Measurements from ENCODE around the gene PRR35. TPM values are rescaled to one million over a fixed set of nuclear protein-coding genes. Genes with fewer than 3 reads are reported as not detected.

The PRR35 gene
- total and polyA plus RNA-seq, 3 donors from 2014 or later: 1.7 to 7.2 (median 5.0) TPM

- Histone ChIP-seq H3K9me3 (no peaks in the 10 kb centered on the region), H3K27ac (no peak overlapping the region), H3K27me3 (no peaks in the 10 kb centered on the region), H3K4me1 (peaks cover 33% of the 10 kb centered on the region), H3K4me3 (no peak overlapping the region), H3K36me3 (ENCODE audit: low read depth, missing control alignments) (no peaks in the 10 kb centered on the region)
- no peak for TF ChIP-seq CTCF (IDR thresholded peaks at IDR 0.05)
- no peak for TF ChIP-seq POLR2A (IDR thresholded peaks at IDR 0.05)
- intact Hi-C loops (cut with DNase I; ENCODE audit: low total_unique reads): no loop called here
- WGBS, 2 donors: 83 to 91% methylated on average over 14 to 15 of the region's 15 CpGs
- DNase-seq: no peak
These were observed 31.8 kb downstream of the PRR35 start for GRCh38 chr16:591892-592517.

GRCh38 chr16:592518-593306 lies 32.5 kb downstream of the PRR35 start:
- Histone ChIP-seq H3K4me3 (no peak overlapping the region), H3K27ac (no peak overlapping the region), H3K27me3 (no peaks in the 10 kb centered on the region), H3K36me3 (ENCODE audit: low read depth, missing control alignments) (no peaks in the 10 kb centered on the region), H3K9me3 (no peaks in the 10 kb centered on the region), H3K4me1 (peaks cover 32% of the 10 kb centered on the region)
- TF ChIP-seq CTCF (IDR thresholded peaks at IDR 0.05) (no peak), POLR2A (IDR thresholded peaks at IDR 0.05) (no peak)
- intact Hi-C loops (cut with DNase I; ENCODE audit: low total_unique reads): no loop called here
- WGBS, 2 donors: 65 to 72% methylated on average over 24 of the region's 24 CpGs
- peak; percentile 69 for DNase-seq

GRCh38 chr16:593406-593805 lies 33.2 kb downstream of the PRR35 start:
- WGBS, 2 donors: 90 to 96% methylated on average over 9 of the region's 9 CpGs
- intact Hi-C loops (cut with DNase I; ENCODE audit: low total_unique reads): no loop called here
- H3K36me3 ChIP-seq (ENCODE audit: low read depth, missing control alignments): no peaks in the 10 kb centered on the region
- no peak overlapping the region for H3K27ac ChIP-seq
- H3K4me1 ChIP-seq: peaks cover 25% of the 10 kb centered on the region
- no peaks in the 10 kb centered on the region for H3K9me3 ChIP-seq
- no peak overlapping the region for H3K4me3 ChIP-seq
- no peak for DNase-seq
- TF ChIP-seq CTCF (IDR thresholded peaks at IDR 0.05) (no peak), POLR2A (IDR thresholded peaks at IDR 0.05) (no peak)
- no peaks in the 10 kb centered on the region for H3K27me3 ChIP-seq

GRCh38 chr16:593807-594206 lies 33.6 kb downstream of the PRR35 start:
- H3K27me3 ChIP-seq: no peaks in the 10 kb centered on the region
- intact Hi-C loops (cut with DNase I; ENCODE audit: low total_unique reads): no loop called here
- H3K9me3 ChIP-seq: no peaks in the 10 kb centered on the region
- no peak for DNase-seq
- H3K4me3 ChIP-seq: no peak overlapping the region
- no peak overlapping the region for H3K27ac ChIP-seq
- no peaks in the 10 kb centered on the region for H3K36me3 ChIP-seq (ENCODE audit: low read depth, missing control alignments)
- WGBS, 2 donors: 91 to 92% methylated on average over 14 to 16 of the region's 16 CpGs
- H3K4me1 ChIP-seq: peaks cover 24% of the 10 kb centered on the region
- TF ChIP-seq CTCF (IDR thresholded peaks at IDR 0.05) (no peak), POLR2A (IDR thresholded peaks at IDR 0.05) (no peak)
